Choroid plexus epithelial cell (primary cell): ENCODE results near the gene HEY2.

Experiments
- DNase-seq: peaks from one replicate; pipeline ENCODE4 v3.0.0-alpha.2; 2010; ENCODE audit warnings: low read depth
- H3K4me3 ChIP-seq: 2 replicates; pipeline ENCODE4 v1.5.1; 2011; ENCODE audit warnings: low read depth, mild to moderate bottlenecking, control low read depth, low read length, moderate library complexity
- TF ChIP-seq, protein P1 (sequence below): conservative IDR thresholded peaks from 2 replicates; pipeline ENCODE4 v1.5.1; 2011; ENCODE audit warnings: low read depth, mild to moderate bottlenecking, control low read depth, inconsistent platforms, low read length, moderate library complexity

HEY2 gene

DNA sequence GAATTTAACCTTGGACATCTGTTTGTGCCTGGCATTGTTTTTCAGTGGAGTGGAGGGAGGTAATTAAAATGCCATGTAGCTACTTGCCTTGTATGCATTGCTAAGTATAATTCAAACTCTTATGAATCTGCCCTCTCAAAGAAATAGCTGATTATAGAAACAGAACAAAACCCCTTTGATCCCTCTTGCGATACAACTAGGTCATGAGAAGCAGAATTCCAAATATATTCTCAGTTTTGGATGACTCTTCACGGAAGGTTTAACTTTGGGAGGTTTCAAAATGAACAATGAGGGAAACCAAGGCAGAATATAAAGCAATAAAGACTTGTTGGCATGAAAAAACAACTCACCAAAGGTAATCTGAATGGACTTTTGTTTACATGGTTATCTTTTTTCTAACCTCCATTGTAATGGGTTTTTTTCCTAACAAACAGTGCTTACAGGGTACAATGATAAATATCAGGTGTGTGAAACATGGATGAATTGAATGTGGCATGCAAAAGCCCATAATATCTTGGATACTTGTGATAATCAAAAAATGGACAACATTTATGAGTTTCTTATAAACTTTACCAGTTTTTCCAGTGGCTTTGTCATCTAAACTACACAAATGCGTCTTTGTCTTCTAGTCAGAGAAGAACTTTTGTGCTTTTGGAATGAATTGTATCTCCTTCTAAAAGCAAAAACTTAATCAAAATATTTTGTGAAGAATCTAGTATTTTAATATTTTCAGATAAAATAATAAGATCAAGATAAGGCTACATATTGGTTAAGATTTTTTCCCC is 15.7 kb upstream of the HEY2 start:
- no peak overlapping the region for H3K4me3 ChIP-seq
- TF ChIP-seq, protein P1, sequence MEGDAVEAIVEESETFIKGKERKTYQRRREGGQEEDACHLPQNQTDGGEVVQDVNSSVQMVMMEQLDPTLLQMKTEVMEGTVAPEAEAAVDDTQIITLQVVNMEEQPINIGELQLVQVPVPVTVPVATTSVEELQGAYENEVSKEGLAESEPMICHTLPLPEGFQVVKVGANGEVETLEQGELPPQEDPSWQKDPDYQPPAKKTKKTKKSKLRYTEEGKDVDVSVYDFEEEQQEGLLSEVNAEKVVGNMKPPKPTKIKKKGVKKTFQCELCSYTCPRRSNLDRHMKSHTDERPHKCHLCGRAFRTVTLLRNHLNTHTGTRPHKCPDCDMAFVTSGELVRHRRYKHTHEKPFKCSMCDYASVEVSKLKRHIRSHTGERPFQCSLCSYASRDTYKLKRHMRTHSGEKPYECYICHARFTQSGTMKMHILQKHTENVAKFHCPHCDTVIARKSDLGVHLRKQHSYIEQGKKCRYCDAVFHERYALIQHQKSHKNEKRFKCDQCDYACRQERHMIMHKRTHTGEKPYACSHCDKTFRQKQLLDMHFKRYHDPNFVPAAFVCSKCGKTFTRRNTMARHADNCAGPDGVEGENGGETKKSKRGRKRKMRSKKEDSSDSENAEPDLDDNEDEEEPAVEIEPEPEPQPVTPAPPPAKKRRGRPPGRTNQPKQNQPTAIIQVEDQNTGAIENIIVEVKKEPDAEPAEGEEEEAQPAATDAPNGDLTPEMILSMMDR = no peak
- no peak for DNase-seq

DNA sequence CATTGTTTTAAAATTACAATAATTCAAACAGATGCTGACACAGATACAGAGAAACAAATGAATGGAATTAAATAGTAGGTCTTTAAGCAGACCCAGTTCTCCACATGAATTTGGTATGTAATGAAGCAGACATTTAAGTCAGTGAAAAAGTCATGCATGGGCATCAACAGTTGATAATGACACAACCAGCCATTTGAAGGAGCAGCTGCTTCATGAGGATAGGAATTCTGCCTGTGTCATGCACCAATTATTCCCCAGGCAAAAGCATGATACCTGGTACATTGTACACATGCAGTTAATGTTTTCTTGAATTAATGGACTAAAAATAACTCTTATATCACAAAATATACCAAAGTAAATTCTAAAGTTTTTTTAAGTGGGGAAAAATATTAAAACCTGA is 11.2 kb upstream of the HEY2 start:
- no peak overlapping the region for H3K4me3 ChIP-seq
- TF ChIP-seq, protein P1 = no peak
- no peak for DNase-seq

DNA sequence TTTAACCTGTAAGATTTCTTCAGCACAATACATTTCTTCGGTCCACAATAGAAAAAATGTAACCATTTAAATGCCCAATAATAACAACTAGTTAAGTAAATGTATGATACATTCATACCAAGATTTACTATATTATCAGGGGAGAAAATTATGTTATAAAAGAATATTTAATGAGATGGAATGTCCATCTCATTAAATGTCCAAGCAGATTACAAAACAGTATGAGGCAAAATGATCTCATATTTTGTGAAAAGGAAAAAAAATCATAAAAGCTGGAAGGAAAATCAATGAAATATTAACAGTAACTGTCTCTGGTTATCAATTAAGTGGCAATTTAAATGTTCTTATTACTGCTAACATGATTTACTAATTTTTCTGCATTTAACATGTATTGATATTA is 10.1 kb upstream of the HEY2 start:
- TF ChIP-seq, protein P1 = no peak
- DNase-seq = no peak
- no peak overlapping the region for H3K4me3 ChIP-seq

DNA sequence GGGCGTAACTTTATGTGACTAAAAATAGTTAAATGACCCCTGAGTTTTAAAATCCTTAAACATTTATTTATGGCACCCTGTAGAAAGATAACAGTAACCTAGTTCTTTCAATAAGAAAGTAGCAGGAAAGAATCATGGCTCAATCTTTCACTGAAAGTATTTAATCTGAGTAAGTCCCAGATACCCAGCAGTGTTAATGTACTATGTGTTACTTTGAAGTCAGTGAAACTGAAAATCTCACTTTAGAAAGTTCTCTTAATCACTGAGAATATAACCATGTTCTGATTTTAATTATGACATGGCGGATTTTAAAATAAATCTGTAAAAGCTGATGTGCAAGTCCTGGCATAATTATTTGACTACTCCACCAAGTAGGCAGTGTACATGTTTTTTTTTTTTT is 8.1 kb upstream of the HEY2 start:
- TF ChIP-seq, protein P1 = no peak
- H3K4me3 ChIP-seq = no peak overlapping the region
- DNase-seq = no peak

DNA sequence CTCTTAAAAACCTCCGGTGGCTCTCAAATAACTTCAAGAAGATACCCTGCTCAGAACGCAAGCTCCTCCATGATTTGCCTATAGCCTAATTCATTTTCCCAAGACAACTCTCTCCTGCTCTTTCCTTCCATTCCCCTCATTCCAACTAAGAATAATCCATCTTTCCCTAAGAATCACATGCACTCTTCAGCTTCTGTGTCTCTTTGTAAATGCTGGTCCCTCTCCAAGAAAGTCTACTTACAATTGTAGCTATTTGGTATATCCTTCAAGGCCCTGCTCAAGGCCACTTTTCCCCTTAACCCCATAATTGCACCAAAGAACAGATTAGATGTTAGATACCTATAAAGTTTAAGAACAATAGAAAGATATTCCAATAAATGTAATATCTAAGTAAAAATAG is 7.4 kb upstream of the HEY2 start:
- DNase-seq = no peak
- TF ChIP-seq, protein P1 = no peak
- no peak overlapping the region for H3K4me3 ChIP-seq

DNA sequence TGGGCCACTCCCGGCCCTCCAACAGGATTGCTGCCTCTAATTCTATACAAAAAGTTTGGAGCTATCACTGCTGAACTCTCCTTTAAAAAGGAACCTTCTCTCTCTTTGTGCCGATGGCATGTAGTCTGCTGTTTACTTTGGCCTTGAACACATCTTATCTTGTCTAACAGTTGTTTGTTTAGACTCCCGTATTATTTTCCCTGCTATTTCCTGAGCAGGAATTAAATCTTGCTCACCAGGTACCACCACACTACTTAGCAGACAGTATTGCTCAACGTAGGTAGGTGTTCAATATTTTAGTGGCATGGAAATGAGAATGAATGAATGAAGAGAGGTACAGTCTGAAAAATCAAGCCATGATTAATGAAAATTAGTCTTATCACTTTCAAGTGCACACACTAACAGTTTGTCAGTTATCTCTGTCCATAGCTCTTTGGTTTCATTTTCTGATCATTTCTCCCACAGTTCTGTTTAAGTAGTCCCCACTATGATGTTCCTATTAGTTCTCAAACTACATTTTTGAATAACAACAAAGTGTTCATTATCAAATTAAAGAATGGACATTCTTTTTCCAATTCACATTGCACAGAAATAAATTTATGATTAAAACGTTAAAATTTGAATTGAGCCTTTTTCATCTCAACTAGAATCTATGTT is 6.8 kb upstream of the HEY2 start:
- no peak for DNase-seq

More for the DNA sequence above, 6.8 kb upstream of the HEY2 start:
- TF ChIP-seq, protein P1 = no peak
- H3K4me3 ChIP-seq = no peak overlapping the region
